ENCODE results near the gene SIGLEC1.

SIGLEC1 gene

DNA sequence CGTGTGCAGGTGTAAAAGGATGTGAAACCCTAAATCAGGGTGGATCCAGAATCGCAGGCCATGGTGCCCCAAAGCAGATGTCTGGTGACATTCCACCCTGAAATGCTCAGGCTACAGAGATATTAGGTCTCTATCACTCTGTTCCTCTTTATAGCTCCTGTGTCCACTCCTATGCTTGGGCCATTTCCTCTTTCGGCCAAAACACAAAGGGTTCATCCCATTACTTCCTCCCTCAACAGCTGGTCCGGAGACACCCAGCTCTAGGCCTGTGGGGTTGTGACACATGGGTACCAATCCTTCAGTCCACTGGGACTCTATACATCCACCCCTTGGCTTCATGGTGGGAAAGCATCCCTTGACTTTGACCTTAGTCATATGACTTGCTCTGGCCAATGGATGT lies 1.7 kb upstream of the SIGLEC1 start:
- no peak for TF ChIP-seq Cebpa-rat (IDR thresholded peaks at IDR 0.05)
- Histone ChIP-seq H3K36me3 (no peaks in the 10 kb centered on the region), H3K9me3 (replicated peaks in 1 of 11) (no peaks in the 10 kb centered on the region), H3K9ac (peak overlapping the region in 2 of 11 experiments; percentile 12 to 53; a peak in 2 of 22 replicates), H3K27me3 (no peaks in the 10 kb centered on the region), H3K27ac (peak overlapping the region in 6 of 11 experiments; percentile 17 to 77 (median 66); a peak in 8 of 22 replicates), H3K4me2 (peak overlapping the region in 6 of 11 experiments; percentile 85 to 99 (median 95); a peak in 12 of 22 replicates), H4K20me1 (no peaks in the 10 kb centered on the region), H3K4me3 (no peak overlapping the region), H3K4me1 (peaks cover 19 to 79% (median 59%) of the 10 kb centered on the region in 10 experiments)

DNA sequence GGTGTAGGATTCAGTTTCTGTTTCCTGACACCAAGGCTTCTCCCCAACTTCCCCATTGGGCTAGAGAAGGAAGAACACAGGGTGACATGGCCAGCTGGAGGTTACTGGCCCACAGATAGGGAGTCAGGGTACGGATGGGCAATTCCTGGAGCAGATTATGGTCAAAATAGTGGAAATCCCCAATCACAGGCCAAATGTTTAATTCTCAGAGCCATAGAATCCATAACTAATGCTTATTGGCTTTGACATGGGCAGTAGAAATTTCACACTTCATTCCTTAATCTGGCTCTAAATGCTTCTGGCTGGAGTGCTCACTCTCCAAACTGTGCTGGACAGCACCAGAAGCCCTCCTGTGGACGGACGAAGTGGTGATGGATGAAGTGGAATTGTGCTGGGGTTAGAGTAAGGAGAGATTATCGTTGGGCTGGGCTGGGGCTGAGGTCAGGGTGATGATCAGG lies 887 bp downstream of the SIGLEC1 start:
- peaks cover 0 to 15% (median 0%) of the 10 kb centered on the region in 11 experiments; a peak in 3 of 22 replicates for H4K20me1 ChIP-seq
- H3K4me1 ChIP-seq, result peaks cover 16 to 100% (median 59%) of the 10 kb centered on the region in 10 experiments; a peak in 19 of 20 replicates
- H3K27ac ChIP-seq, result peak overlapping the region in 9 of 11 experiments; percentile 38 to 77 (median 59); a peak in 16 of 22 replicates
- H3K27me3 ChIP-seq, result no peaks in the 10 kb centered on the region
- peak overlapping the region in 3 of 10 experiments; percentile 60 to 65 (median 60); a peak in 7 of 20 replicates for H3K4me3 ChIP-seq
- peak overlapping the region in 9 of 11 experiments; percentile 15 to 99 (median 90); a peak in 17 of 22 replicates for H3K4me2 ChIP-seq
- no peaks in the 10 kb centered on the region for H3K9me3 ChIP-seq (replicated peaks in 1 of 11)
- no peak for TF ChIP-seq Cebpa-rat (IDR thresholded peaks at IDR 0.05)
- peak overlapping the region in 5 of 11 experiments; percentile 5 to 68 (median 64); a peak in 8 of 22 replicates for H3K9ac ChIP-seq
- peaks cover 0 to 23% (median 0%) of the 10 kb centered on the region in 11 experiments; a peak in 5 of 22 replicates for H3K36me3 ChIP-seq

- peak overlapping the region; percentile 7 to 99 (median 85); a peak in 20 of 22 replicates for H3K4me2 ChIP-seq
Measured at GRCh38 chr20:3710703-3711483, 1.5 kb downstream of the SIGLEC1 start.

DNA sequence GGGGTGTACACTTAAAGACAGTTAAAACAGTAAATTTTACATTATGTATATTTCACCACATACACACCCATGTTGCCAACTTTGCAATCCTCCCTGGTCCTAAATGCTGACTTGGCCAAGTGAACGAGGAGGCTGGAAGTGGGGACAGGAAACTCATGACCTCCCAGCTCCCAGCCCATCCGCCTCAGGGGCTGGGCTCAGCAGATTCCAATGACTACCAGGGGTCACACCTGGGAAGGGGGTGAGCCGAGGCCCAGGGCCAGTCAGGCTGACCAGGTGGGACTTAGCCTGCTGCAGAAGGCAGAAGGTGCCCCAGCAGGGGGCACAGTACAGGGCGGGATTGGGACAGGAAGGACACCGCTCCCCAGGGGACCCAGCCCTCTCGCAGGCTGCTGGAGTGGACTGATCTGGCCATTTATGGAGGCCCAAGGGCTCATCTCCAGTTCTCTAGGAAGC lies 2.4 kb downstream of the SIGLEC1 start:
- Histone ChIP-seq H3K4me3 (peak overlapping the region in 3 of 10 experiments; percentile 60 to 65 (median 60); a peak in 6 of 20 replicates), H4K20me1 (peaks cover 0 to 30% (median 0%) of the 10 kb centered on the region in 11 experiments; a peak in 3 of 22 replicates), H3K27me3 (no peaks in the 10 kb centered on the region), H3K9ac (peak overlapping the region in 3 of 11 experiments; percentile 64 to 68 (median 66); a peak in 6 of 22 replicates), H3K4me2 (peak overlapping the region; percentile 7 to 99 (median 85); a peak in 20 of 22 replicates), H3K27ac (peak overlapping the region in 7 of 11 experiments; percentile 11 to 77 (median 65); a peak in 11 of 22 replicates), H3K9me3 (replicated peaks in 1 of 11) (no peaks in the 10 kb centered on the region), H3K4me1 (peaks cover 16 to 99% (median 59%) of the 10 kb centered on the region in 10 experiments; a peak in 19 of 20 replicates), H3K36me3 (peaks cover 0 to 38% (median 0%) of the 10 kb centered on the region in 11 experiments; a peak in 6 of 22 replicates)
- TF ChIP-seq Cebpa-rat (IDR thresholded peaks at IDR 0.05), result peak in 3 of 11 experiments; percentile 7 to 24 (median 12); a peak in 1 of 22 replicates

More at GRCh38 chr20:3710703-3711483, 1.5 kb downstream of the SIGLEC1 start:
- Histone ChIP-seq H3K27ac (peak overlapping the region in 9 of 11 experiments; percentile 38 to 77 (median 59); a peak in 17 of 22 replicates), H3K36me3 (peaks cover 0 to 29% (median 0%) of the 10 kb centered on the region in 11 experiments; a peak in 5 of 22 replicates), H3K9me3 (replicated peaks in 1 of 11) (no peaks in the 10 kb centered on the region), H3K9ac (peak overlapping the region in 5 of 11 experiments; percentile 5 to 68 (median 64); a peak in 8 of 22 replicates), H3K4me1 (peaks cover 16 to 100% (median 59%) of the 10 kb centered on the region in 10 experiments; a peak in 19 of 20 replicates), H4K20me1 (peaks cover 0 to 22% (median 0%) of the 10 kb centered on the region in 11 experiments; a peak in 3 of 22 replicates), H3K4me3 (peak overlapping the region in 3 of 10 experiments; percentile 60 to 65 (median 60); a peak in 7 of 20 replicates), H3K27me3 (no peaks in the 10 kb centered on the region)
- TF ChIP-seq Cebpa-rat (IDR thresholded peaks at IDR 0.05), result no peak

DNA sequence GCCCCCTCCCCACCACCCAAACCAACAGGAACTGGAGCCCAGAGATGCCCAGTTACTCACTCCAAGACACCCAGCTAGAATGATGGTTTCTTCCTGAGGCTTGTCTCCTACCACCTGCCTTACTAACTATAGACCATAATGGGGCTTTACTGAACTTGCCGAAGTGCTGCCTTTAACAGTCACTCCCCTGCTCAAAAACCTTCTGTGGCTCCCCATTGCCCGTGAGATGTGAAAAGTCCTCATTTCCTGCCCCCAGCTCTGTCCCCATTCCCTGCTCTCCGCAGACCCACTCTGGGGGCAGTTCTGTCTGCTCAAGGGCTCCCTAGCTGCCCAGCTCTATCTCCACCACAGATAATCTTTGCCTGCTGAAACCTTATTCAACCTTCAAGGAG lies 4.9 kb downstream of the SIGLEC1 start:
- peak overlapping the region in 3 of 11 experiments; percentile 19 to 68 (median 26); a peak in 4 of 22 replicates for H3K9ac ChIP-seq
- peak overlapping the region in 2 of 11 experiments; percentile 27 to 31; a peak in 3 of 22 replicates for H3K27ac ChIP-seq
- no peaks in the 10 kb centered on the region for H3K9me3 ChIP-seq (replicated peaks in 1 of 11)
- peaks cover 0 to 63% (median 0%) of the 10 kb centered on the region in 11 experiments; a peak in 6 of 22 replicates for H3K36me3 ChIP-seq
- H3K27me3 ChIP-seq, result no peaks in the 10 kb centered on the region
- peak overlapping the region in 2 of 10 experiments; percentile 60 to 65; a peak in 2 of 20 replicates for H3K4me3 ChIP-seq
- H3K4me2 ChIP-seq, result peak overlapping the region in 5 of 11 experiments; percentile 8 to 99 (median 95); a peak in 6 of 22 replicates
- peaks cover 12 to 73% (median 38%) of the 10 kb centered on the region in 10 experiments; a peak in 19 of 20 replicates for H3K4me1 ChIP-seq
- no peak for TF ChIP-seq Cebpa-rat (IDR thresholded peaks at IDR 0.05)
- H4K20me1 ChIP-seq, result peaks cover 0 to 55% (median 0%) of the 10 kb centered on the region in 11 experiments; a peak in 6 of 22 replicates

- H3K36me3 ChIP-seq, result peaks cover 0 to 69% (median 0%) of the 10 kb centered on the region in 11 experiments; a peak in 6 of 22 replicates
- no peaks in the 10 kb centered on the region for H3K9me3 ChIP-seq (replicated peaks in 1 of 11)
- H3K4me2 ChIP-seq, result peak overlapping the region in 5 of 11 experiments; percentile 8 to 99 (median 95); a peak in 6 of 22 replicates
- no peaks in the 10 kb centered on the region for H3K27me3 ChIP-seq
- TF ChIP-seq Cebpa-rat (IDR thresholded peaks at IDR 0.05), result no peak
- peak overlapping the region in 1 of 10 experiments; percentile 60; a peak in 1 of 20 replicates for H3K4me3 ChIP-seq
- peak overlapping the region in 2 of 11 experiments; percentile 1 to 6; a peak in 2 of 22 replicates for H3K27ac ChIP-seq
- H3K9ac ChIP-seq, result peak overlapping the region in 3 of 11 experiments; percentile 19 to 68 (median 26); a peak in 3 of 22 replicates
- peaks cover 0 to 61% (median 0%) of the 10 kb centered on the region in 11 experiments; a peak in 6 of 22 replicates for H4K20me1 ChIP-seq
- H3K4me1 ChIP-seq, result peaks cover 10 to 68% (median 32%) of the 10 kb centered on the region in 10 experiments; a peak in 19 of 20 replicates
Measured at GRCh38 chr20:3706774-3707507, 5.5 kb downstream of the SIGLEC1 start.

DNA sequence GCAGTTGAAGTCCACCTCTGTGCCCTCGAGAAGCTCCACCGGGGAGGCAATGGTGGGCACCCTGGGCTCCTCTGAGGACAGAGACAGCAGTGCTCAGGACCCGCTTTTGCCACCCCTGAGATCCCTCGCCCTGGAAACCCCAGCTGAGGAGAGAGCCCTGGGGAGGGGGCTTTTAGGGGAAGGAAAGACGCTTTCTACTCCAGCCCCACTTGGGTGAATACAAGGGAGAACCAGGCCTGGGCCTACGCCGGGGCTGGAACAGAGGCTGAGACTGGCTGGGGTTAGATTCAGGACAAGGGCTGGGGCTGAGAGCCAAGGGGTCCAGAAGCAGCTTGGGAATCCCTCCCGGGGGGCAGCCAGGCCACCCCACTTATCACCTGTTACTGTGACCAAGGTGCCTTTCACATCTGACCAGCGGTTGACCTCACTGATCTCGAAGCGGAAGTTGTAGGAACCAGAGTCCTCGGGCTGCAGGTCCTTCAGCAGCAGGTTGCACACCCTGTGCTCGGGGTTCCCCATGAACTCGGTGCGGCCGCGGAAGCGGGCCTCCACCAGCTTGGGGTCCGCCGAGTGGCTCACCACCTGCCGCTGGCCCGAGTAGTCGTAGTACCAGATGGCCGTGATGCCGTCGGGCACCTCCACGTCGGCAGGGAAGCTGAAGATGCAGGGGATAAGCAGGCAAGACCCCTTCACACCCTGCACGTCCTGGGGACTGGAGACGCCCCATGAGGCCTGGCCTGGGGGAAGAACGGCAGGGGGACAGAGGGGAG lies 6.2 kb downstream of the SIGLEC1 start:
- Histone ChIP-seq H3K4me3 (no peak overlapping the region), H4K20me1 (peaks cover 0 to 69% (median 0%) of the 10 kb centered on the region in 11 experiments; a peak in 6 of 22 replicates), H3K36me3 (peaks cover 0 to 77% (median 0%) of the 10 kb centered on the region in 11 experiments; a peak in 6 of 22 replicates), H3K27me3 (no peaks in the 10 kb centered on the region), H3K9me3 (replicated peaks in 1 of 11) (no peaks in the 10 kb centered on the region), H3K9ac (0 out of 22 replicates have a peak overlapping the region, but pooled peaks of 1 of the 11 experiments have one; percentile 2), H3K4me1 (peaks cover 10 to 60% (median 24%) of the 10 kb centered on the region in 10 experiments; a peak in 19 of 20 replicates), H3K27ac (no peak overlapping the region), H3K4me2 (peak overlapping the region in 3 of 11 experiments; percentile 95 to 99 (median 96); a peak in 6 of 22 replicates)
- TF ChIP-seq Cebpa-rat (IDR thresholded peaks at IDR 0.05), result no peak
